HepG2 (cell line): ENCODE data around the gene IPMK. TPM values are rescaled to one million over a fixed set of nuclear protein-coding genes. Genes with fewer than 3 reads are reported as not detected.

Experiments
- CENPX ChIP-seq: sonication (generic); formaldehyde crosslinking; IDR thresholded peaks from 2 replicates; pipeline ENCODE4 v1.9.0; 2021; ENCODE audit warnings: mild to moderate bottlenecking, missing genetic modification reagents, moderate library complexity
- FOXJ3 ChIP-seq: sonication (generic); formaldehyde crosslinking; IDR thresholded peaks from 2 replicates; pipeline ENCODE4 v1.4.0; 2020; ENCODE audit warnings: missing genetic modification reagents, mild to moderate bottlenecking, borderline replicate concordance
- GLI4 ChIP-seq: sonication (generic); formaldehyde crosslinking; IDR thresholded peaks from 2 replicates; pipeline ENCODE4 v1.5.1; 2020; ENCODE audit warnings: missing genetic modification reagents, mild to moderate bottlenecking, moderate library complexity, borderline replicate concordance
- MIER3 ChIP-seq: IDR thresholded peaks from 2 replicates; pipeline ENCODE4 v1.6.1; 2016; ENCODE audit warnings: missing compliant biosample characterization, borderline replicate concordance
- MXD1 ChIP-seq: sonication (generic); formaldehyde crosslinking; IDR thresholded peaks from 2 replicates; pipeline ENCODE4 v1.4.0; 2020; ENCODE audit warnings: mild to moderate bottlenecking, missing genetic modification reagents
- ONECUT2 ChIP-seq: sonication (generic); formaldehyde crosslinking; IDR thresholded peaks from 2 replicates; pipeline ENCODE4 v1.4.0; 2020; ENCODE audit warnings: missing genetic modification reagents
- RXRB ChIP-seq: IDR thresholded peaks from 2 replicates; pipeline ENCODE4 v1.6.1; 2016; ENCODE audit warnings: borderline replicate concordance, missing genetic modification reagents, missing compliant biosample characterization
- SRF ChIP-seq: IDR thresholded peaks from 2 replicates; pipeline ENCODE4 v1.6.1; 2011; ENCODE audit warnings: mild to moderate bottlenecking, low read depth, low read length, moderate library complexity
- ZEB1 ChIP-seq: IDR thresholded peaks from 2 replicates; pipeline ENCODE4 v1.6.1; 2012; ENCODE audit warnings: mild to moderate bottlenecking, low read depth, inconsistent platforms; ENCODE audit not compliant: insufficient replicate concordance
- ZFP1 ChIP-seq: IDR thresholded peaks from 2 replicates; pipeline ENCODE4 v1.6.1; 2016
- ZNF20 ChIP-seq: sonication (generic); formaldehyde crosslinking; IDR thresholded peaks from 2 replicates; pipeline ENCODE4 v1.4.0; 2020; ENCODE audit warnings: mild to moderate bottlenecking, moderate library complexity, missing genetic modification reagents
- ZNF30 ChIP-seq: sonication (generic); formaldehyde crosslinking; IDR thresholded peaks from 2 replicates; pipeline ENCODE4 v1.5.0; 2020; ENCODE audit warnings: mild to moderate bottlenecking, missing genetic modification reagents
- ZNF644 ChIP-seq: IDR thresholded peaks from 2 replicates; pipeline ENCODE4 v1.6.1; 2016; ENCODE audit warnings: low read depth
- ZNF761 ChIP-seq: sonication (generic); formaldehyde crosslinking; conservative IDR thresholded peaks from 2 replicates; pipeline ENCODE4 v1.4.0; 2020; ENCODE audit warnings: mild to moderate bottlenecking, missing genetic modification reagents
- ZNF766 ChIP-seq: sonication (generic); formaldehyde crosslinking; IDR thresholded peaks from 2 replicates; pipeline ENCODE4 v1.5.0; 2020; ENCODE audit warnings: missing genetic modification reagents, borderline replicate concordance
- ZNF780A ChIP-seq: sonication (generic); formaldehyde crosslinking; IDR thresholded peaks from 2 replicates; pipeline ENCODE4 v1.8.0; 2022; ENCODE audit warnings: mild to moderate bottlenecking, missing genetic modification reagents, moderate library complexity
- polyA plus RNA-seq, 8 experiments: library from polyadenylated mRNA; depleted of rRNA in 3 of 8; stranded (reverse) in 7 of 8; unstranded in 1 of 8; fragments of >200 nt; fragmentation: Illumina TruSeq in 4 of 8; extraction: Trizol in 4 of 8; gene quantifications; 2 replicates each; pipeline versions ENCODE4 v1.2.1 to v1.2.3, GENCODE V29; 2011 to 2016; ENCODE audit warnings: low read depth in 4 of 8, missing spikeins in 1 of 8, mixed read lengths in 1 of 8; ENCODE audit not compliant: insufficient read depth in 1 of 8
- total RNA-seq, 5 experiments: library from RNA; depleted of rRNA; stranded (reverse); fragments of >200 nt; fragmentation: Illumina TruSeq; extraction: Trizol; gene quantifications; 2 replicates each; pipeline ENCODE4 v1.2.3, GENCODE V29; 2016; ENCODE audit warnings: low read depth in 1 of 5
- TF ChIP-seq, protein P1 (sequence below): sonication (generic); formaldehyde crosslinking; IDR thresholded peaks from 2 replicates; pipeline ENCODE4 v1.4.0; 2020; ENCODE audit warnings: low read depth, missing genetic modification reagents
- TF ChIP-seq, protein P2 (sequence below): sonication (generic); formaldehyde crosslinking; IDR thresholded peaks from 2 replicates; pipeline ENCODE4 v1.8.0; 2022; ENCODE audit warnings: missing genetic modification reagents, mild to moderate bottlenecking, inconsistent platforms, borderline replicate concordance
- TF ChIP-seq, protein P3 (sequence below): sonication (generic); formaldehyde crosslinking; IDR thresholded peaks from 2 replicates; pipeline ENCODE4 v1.9.0; 2022; ENCODE audit warnings: missing genetic modification reagents, mild to moderate bottlenecking, borderline replicate concordance

IPMK gene
- total and polyA plus RNA-seq, 2 of the 13 experiments (the other 11 are each of a cell fraction or from before 2014, with no cell fraction given) = 2.7 to 3.9 TPM

DNA sequence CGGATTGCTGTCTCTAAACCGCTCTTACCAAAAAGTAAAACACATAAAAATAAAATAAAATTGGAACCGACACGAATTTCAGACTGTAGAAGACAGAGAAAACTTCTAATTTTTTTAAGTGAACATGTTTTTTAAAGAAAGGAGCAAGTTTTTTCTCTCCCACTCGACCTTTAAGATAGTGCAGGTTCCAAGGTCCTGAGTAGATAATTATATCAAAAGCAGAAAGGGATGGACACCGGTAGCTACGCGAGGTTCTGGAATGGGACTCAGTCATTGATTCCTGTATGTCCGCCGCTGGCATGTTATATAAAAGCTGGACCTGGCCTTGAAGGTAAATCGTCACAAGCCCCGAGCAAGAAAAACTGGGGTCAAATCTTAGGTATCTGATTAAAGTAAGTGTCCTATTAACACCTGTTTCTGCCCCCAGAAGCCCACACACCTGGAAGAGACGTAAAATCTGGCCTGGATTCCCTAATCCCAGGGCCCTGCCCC lies 806 bp upstream of the IPMK start (continued):
- TF ChIP-seq, protein P1, sequence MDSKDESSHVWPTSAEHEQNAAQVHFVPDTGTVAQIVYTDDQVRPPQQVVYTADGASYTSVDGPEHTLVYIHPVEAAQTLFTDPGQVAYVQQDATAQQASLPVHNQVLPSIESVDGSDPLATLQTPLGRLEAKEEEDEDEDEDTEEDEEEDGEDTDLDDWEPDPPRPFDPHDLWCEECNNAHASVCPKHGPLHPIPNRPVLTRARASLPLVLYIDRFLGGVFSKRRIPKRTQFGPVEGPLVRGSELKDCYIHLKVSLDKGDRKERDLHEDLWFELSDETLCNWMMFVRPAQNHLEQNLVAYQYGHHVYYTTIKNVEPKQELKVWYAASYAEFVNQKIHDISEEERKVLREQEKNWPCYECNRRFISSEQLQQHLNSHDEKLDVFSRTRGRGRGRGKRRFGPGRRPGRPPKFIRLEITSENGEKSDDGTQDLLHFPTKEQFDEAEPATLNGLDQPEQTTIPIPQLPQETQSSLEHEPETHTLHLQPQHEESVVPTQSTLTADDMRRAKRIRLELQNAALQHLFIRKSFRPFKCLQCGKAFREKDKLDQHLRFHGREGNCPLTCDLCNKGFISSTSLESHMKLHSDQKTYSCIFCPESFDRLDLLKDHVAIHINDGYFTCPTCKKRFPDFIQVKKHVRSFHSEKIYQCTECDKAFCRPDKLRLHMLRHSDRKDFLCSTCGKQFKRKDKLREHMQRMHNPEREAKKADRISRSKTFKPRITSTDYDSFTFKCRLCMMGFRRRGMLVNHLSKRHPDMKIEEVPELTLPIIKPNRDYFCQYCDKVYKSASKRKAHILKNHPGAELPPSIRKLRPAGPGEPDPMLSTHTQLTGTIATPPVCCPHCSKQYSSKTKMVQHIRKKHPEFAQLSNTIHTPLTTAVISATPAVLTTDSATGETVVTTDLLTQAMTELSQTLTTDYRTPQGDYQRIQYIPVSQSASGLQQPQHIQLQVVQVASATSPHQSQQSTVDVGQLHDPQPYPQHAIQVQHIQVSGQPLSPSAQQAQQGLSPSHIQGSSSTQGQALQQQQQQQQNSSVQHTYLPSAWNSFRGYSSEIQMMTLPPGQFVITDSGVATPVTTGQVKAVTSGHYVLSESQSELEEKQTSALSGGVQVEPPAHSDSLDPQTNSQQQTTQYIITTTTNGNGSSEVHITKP (CRISPR knock-in tag) = no peak
- TF ChIP-seq RXRB (CRISPR knock-in tag) (no peak), CENPX (CRISPR knock-in tag) (no peak), ZNF30 (CRISPR knock-in tag) (0 out of 2 replicates have a peak, but pooled peaks have one; percentile 20), FOXJ3 (CRISPR knock-in tag) (0 out of 2 replicates have a peak, but pooled peaks have one; percentile 11), ZNF20 (CRISPR knock-in tag) (peak; percentile 52; the same call in 1 of the 2 replicates), ZNF761 (CRISPR knock-in tag) (no peak), ZEB1 (peak; percentile 97), ONECUT2 (CRISPR knock-in tag) (no peak), ZNF766 (CRISPR knock-in tag) (no peak), GLI4 (no peak), ZNF780A (CRISPR knock-in tag) (no peak), ZFP1 (no peak), SRF (no peak), ZNF644 (CRISPR knock-in tag) (no peak), MXD1 (CRISPR knock-in tag) (no peak), MIER3 (CRISPR knock-in tag) (no peak)
- TF ChIP-seq, protein P2, sequence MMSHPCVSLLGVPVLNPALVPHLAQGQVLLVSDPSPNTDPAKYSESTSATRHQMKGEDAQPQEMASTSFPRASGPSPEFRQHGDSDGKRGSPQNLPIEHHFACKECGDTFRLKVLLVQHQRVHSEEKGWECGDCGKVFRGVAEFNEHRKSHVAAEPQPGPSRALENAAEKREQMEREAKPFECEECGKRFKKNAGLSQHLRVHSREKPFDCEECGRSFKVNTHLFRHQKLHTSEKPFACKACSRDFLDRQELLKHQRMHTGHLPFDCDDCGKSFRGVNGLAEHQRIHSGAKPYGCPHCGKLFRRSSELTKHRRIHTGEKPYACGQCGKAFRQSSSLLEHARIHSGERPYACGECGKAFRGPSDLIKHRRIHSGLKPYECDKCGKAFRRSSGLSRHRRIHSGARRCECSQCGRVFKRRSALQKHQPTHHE (CRISPR knock-in tag) = no peak
- TF ChIP-seq, protein P3, sequence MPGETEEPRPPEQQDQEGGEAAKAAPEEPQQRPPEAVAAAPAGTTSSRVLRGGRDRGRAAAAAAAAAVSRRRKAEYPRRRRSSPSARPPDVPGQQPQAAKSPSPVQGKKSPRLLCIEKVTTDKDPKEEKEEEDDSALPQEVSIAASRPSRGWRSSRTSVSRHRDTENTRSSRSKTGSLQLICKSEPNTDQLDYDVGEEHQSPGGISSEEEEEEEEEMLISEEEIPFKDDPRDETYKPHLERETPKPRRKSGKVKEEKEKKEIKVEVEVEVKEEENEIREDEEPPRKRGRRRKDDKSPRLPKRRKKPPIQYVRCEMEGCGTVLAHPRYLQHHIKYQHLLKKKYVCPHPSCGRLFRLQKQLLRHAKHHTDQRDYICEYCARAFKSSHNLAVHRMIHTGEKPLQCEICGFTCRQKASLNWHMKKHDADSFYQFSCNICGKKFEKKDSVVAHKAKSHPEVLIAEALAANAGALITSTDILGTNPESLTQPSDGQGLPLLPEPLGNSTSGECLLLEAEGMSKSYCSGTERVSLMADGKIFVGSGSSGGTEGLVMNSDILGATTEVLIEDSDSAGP (CRISPR knock-in tag) = no peak
